ENCODE results near the gene ITGBL1.

The ITGBL1 gene

DNA sequence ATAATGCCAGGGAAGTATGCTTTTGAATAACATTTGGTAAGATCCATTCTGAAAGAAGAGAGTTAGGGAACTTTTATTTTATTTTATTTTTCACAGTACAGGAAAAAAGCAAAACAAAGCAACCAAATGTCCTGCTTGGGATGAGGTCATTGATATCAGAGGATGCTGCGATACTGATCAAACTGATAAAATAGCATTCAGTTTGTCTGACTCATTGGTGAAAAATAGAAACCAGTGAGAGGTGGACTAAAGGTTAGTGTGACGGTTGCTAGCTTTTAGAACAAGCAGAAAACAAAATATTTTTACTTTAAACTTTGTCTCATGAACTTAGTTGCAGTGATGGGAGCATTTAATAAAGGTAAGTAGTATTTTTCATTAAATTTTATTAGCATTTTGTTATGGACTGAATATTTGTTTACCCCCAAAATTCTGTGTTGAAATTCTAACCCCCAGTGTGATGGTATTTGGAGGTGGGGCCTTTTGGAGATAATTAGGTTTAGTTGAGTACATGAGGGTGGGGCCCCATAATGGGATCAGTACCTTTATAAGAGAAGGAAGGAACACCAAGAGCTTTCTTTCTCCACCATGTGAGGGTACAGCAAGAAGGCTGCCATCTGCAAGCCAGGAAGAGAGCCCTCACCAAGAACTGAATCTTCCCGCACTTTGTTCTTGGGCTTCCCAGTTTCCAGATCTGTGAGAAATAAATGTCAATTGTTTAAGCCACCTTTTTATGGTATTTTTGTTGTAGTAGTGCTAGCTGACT lies 37.3 kb downstream of the ITGBL1 start:
- no peak for DNase-seq (ENCODE audit: low spot score)
- Histone ChIP-seq H3K4me3 (no peak overlapping the region), H3K27ac (no peak overlapping the region)
- TF ChIP-seq, protein P1, sequence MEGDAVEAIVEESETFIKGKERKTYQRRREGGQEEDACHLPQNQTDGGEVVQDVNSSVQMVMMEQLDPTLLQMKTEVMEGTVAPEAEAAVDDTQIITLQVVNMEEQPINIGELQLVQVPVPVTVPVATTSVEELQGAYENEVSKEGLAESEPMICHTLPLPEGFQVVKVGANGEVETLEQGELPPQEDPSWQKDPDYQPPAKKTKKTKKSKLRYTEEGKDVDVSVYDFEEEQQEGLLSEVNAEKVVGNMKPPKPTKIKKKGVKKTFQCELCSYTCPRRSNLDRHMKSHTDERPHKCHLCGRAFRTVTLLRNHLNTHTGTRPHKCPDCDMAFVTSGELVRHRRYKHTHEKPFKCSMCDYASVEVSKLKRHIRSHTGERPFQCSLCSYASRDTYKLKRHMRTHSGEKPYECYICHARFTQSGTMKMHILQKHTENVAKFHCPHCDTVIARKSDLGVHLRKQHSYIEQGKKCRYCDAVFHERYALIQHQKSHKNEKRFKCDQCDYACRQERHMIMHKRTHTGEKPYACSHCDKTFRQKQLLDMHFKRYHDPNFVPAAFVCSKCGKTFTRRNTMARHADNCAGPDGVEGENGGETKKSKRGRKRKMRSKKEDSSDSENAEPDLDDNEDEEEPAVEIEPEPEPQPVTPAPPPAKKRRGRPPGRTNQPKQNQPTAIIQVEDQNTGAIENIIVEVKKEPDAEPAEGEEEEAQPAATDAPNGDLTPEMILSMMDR (IDR thresholded peaks at IDR 0.05): no peak

DNA sequence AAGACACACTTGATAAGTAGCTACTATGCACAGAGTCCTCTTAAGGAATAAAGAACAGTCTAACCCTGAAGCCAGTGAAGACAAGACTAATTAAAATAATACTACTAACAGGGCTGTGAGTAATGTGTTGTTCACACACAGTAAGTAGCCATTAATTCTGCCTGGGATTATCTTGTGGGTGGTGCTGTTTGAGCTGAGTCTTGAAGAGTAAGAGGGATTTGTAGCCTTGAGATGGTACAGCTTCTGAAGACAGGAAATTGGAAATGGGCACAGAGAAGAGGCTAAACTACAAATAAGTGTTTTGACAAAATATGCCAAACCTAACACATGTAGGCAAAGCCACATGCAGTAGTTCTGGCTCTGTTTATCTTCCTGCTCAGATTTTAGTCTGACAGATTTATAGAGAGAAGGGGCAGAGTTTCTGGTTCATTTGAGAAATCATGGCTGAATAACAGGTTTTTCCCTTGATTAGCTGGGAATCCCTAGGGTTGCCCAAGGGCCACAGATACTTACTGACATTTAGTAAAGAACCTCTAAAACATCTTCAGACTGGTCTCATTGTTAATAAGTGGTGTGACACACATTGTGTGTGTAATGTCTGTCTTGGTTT lies 38.0 kb downstream of the ITGBL1 start:
- TF ChIP-seq, protein P1 (IDR thresholded peaks at IDR 0.05): no peak
- H3K27ac ChIP-seq: no peak overlapping the region
- no peak for DNase-seq (ENCODE audit: low spot score)
- no peak overlapping the region for H3K4me3 ChIP-seq

DNA sequence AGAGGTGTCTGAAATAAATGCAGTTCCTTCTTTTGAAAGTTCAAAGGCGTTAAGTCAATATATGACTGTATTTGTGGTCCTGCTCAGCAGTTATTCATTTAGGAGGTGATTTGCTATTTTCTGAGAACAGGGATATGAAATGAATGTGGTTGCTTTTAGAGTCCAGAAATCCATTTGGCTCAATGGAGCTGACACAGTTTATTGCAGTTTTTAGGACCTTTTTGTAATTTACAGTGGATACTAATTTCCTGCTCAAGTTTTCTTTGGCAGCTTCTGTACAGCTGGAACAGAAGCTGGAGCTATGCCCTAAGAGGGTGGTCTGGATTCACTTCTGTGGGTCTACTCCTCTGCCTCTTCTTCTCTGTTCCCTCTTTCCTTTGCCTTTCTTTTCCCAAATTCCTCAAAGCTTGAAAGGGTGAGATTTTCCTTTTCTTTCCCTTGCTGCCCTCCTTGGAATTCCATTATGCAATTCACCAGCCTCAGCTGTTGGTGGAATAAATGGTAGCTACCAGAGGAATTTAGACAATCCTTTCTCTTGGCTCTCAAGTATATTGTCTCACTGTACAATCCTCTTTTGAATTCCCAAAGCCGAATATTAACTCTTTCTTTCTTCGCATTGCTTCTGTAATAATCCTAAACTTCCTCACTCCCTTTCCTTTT lies 39.9 kb downstream of the ITGBL1 start:
- TF ChIP-seq, protein P1 (IDR thresholded peaks at IDR 0.05): no peak
- no peak for DNase-seq (ENCODE audit: low spot score)
- H3K4me3 ChIP-seq: no peak overlapping the region
- H3K27ac ChIP-seq: no peak overlapping the region

DNA sequence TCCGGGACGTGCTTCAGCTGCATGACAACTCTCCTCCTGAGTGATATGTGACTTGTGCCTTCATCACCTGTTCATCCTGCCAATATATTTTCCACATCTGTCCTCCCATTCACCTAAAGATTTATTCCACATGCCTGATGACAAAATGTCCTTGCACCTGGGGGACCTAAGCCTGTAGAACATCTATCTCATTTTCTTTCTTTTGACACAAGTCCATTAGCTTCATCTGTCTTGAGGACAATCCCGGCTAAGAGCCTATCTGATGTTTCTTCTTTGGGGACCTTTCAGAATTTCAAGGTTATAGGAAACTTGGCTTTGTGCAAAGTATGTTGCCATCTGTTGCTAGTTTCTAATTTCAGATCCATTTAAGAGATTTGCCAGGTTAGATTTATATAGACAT lies 41.1 kb downstream of the ITGBL1 start:
- Histone ChIP-seq H3K4me3 (no peak overlapping the region), H3K27ac (no peak overlapping the region)
- TF ChIP-seq, protein P1 (IDR thresholded peaks at IDR 0.05): no peak
- no peak for DNase-seq (ENCODE audit: low spot score)

DNA sequence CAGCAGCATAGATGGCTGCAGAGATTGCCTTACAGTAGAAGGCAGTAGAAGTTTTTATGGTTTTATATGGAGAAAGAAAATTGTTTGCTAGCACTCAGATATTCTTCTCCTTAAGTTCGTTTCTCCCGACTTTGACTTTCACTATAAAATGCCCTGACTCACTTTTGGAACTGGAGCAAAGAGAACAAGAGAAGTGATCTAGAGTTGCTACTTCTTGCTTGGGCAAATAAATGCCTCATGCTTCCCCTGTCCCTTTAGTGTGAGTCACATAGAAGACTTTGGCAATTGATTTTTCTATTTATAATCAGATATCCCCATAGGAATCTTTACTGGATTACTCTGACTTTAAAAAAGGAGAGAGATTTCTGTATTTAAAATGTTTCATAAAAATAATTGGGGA lies 46.9 kb downstream of the ITGBL1 start:
- TF ChIP-seq, protein P1 (IDR thresholded peaks at IDR 0.05): no peak
- DNase-seq (ENCODE audit: low spot score): no peak
- Histone ChIP-seq H3K27ac (no peak overlapping the region), H3K4me3 (no peak overlapping the region)

DNA sequence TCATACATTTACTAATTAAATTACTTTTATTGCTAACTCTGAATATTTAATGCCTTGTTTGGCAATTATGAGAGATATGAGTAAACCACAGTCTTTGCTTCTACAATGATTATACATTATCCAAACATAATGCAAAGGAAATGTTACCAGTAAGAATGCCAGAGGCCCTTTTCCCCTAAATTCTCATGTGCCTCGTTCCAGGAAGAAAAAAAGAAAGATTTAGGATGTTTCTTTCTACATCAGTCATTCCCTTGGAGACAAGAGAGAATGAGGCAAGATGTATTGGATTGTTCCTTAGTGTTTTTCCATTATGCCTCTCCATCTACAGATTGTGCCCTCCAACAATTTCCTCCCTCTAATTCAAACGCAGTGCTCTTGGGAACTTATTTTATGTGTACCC lies 50.1 kb downstream of the ITGBL1 start:
- DNase-seq (ENCODE audit: low spot score): no peak
- no peak overlapping the region for H3K27ac ChIP-seq
- TF ChIP-seq, protein P1 (IDR thresholded peaks at IDR 0.05): no peak
- H3K4me3 ChIP-seq: no peak overlapping the region
